Stimulated activated naive CD8-positive, alpha-beta T cell treated with anti-CD3 and anti-CD28 coated beads, Interleukin-15, Interleukin-2, amounts not matched to agents 100 U/mL and 50 U/mL, for 24 hours (primary cell): ENCODE data around the gene C6.
"Not testable (repeated sequence)": the region's sequence is repeated elsewhere in the genome, so short reads cannot be mapped to it uniquely, and the experiment has no call there.

Experiments used
- ATAC-seq: fragments of 150-1000 bp; cut with Tn5 transposase; one replicate; pipeline ENCODE4 v1.10.0; 2021
- DNase-seq: peaks from one replicate; pipeline ENCODE4 v3.0.0; 2021

Gene C6

GRCh38 chr5:41213340-41213739, at the start of gene C6:
Gene C6 (minus strand): TSS chr5:41213532. CDS start chr5:41203230, 10,302 bp downstream.
- no peak for ATAC-seq
- DNase-seq: no peak

GRCh38 chr5:41256400-41256799, 43.1 kb upstream of the C6 start:
- ATAC-seq (no peak), DNase-seq (no peak)

- no peak for ATAC-seq
- no peak for DNase-seq
Observed at GRCh38 chr5:41253109-41253508, 39.8 kb upstream of the C6 start.

- DNase-seq (no peak), ATAC-seq (no peak)
Observed at GRCh38 chr5:41252036-41252435, 38.7 kb upstream of the C6 start.

- DNase-seq (no peak), ATAC-seq (no peak)
Observed at GRCh38 chr5:41250351-41250987, 37.1 kb upstream of the C6 start.

GRCh38 chr5:41247135-41247534, 33.8 kb upstream of the C6 start:
- DNase-seq (no peak), ATAC-seq (no peak)

- DNase-seq (no peak), ATAC-seq (no peak)
Observed at GRCh38 chr5:41246376-41246775, 33.0 kb upstream of the C6 start.

GRCh38 chr5:41243558-41243957, 30.2 kb upstream of the C6 start:
- ATAC-seq: no peak
- DNase-seq: no peak

- no peak for ATAC-seq
- DNase-seq: no peak
Observed at GRCh38 chr5:41240985-41241384, 27.7 kb upstream of the C6 start.

- ATAC-seq (no peak), DNase-seq (no peak)
Observed at GRCh38 chr5:41240390-41240789, 27.1 kb upstream of the C6 start.

GRCh38 chr5:41234475-41234874, 21.1 kb upstream of the C6 start:
- ATAC-seq: no peak

GRCh38 chr5:41232797-41233196, 19.5 kb upstream of the C6 start:
- no peak for ATAC-seq
- no peak for DNase-seq

More at GRCh38 chr5:41234475-41234874, 21.1 kb upstream of the C6 start:
- no peak for DNase-seq

GRCh38 chr5:41230276-41230675, 16.9 kb upstream of the C6 start:
- DNase-seq, ATAC-seq: not testable (repeated sequence)

- no peak for DNase-seq
- no peak for ATAC-seq
Observed at GRCh38 chr5:41223962-41224361, 10.6 kb upstream of the C6 start.

- ATAC-seq (no peak), DNase-seq (no peak)
Observed at GRCh38 chr5:41219658-41220269, 6.4 kb upstream of the C6 start.

GRCh38 chr5:41218929-41219657, 5.8 kb upstream of the C6 start:
- DNase-seq (no peak), ATAC-seq (no peak)

GRCh38 chr5:41214182-41214581, 850 bp upstream of the C6 start:
- ATAC-seq (no peak), DNase-seq (no peak)

GRCh38 chr5:41212935-41213334, 397 bp downstream of the C6 start:
- DNase-seq (no peak), ATAC-seq (no peak)

- DNase-seq (no peak), ATAC-seq (no peak)
Observed at GRCh38 chr5:41211417-41211816, 1.9 kb downstream of the C6 start.

- not testable (repeated sequence) for DNase-seq, ATAC-seq
Observed at GRCh38 chr5:41205475-41205874, 7.9 kb downstream of the C6 start.

GRCh38 chr5:41203033-41203432, 10.3 kb downstream of the C6 start:
- ATAC-seq: no peak
- DNase-seq: no peak

GRCh38 chr5:41201082-41201772, 12.1 kb downstream of the C6 start:
- no peak for ATAC-seq
- DNase-seq: no peak

- ATAC-seq: no peak
- DNase-seq: no peak
Observed at GRCh38 chr5:41200506-41200905, 12.8 kb downstream of the C6 start.
